Measurements from ENCODE around the gene BCOR. TPM values are rescaled to one million over a fixed set of nuclear protein-coding genes. Genes with fewer than 3 reads are reported as not detected.

The BCOR gene
- total and polyA plus RNA-seq, 9 of the 15 experiments (the other 6 are each of a cell fraction or from before 2014, with no cell fraction given), result 27.5 to 113 (median 37.6) TPM

DNA sequence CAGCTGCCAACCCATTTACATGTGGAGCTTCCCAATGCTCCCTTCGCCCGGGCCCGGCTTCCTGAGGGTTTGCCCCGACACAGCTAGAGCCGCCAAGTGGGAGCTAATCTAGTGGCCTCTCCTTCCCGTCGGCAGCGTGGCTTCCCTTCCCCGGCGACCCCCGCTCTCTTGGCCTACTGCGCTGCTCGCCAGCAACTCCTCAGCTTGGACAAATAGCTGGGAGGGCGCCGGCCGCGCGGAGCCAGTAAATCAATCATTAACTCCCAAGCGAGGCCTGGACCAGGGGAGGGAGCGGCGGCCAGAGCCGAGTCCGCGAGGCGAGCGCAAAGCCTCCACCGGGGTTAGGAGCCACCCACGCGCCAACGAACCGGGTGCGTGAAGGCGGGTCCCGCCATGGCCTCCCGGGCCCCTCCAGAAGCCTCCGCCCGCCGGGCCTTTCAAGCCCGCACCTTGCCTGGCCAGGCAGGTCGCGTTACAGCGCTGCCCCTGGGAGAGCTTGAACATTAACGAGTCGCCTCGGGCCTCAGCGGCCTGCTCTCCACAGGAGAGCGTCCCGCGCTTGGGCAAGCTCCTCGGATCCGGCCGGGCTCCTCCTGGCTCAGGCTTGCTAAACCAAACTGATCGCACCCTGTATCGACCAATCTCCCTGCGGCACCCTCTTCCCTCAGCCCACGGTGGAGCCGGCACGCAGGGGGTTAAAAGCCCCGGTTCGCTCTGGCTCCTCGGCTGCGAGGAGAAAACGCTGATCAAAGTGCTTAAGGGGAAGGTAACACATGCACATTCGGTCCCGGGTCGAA lies 10.6 kb upstream of the BCOR start (continued):
- TF ChIP-seq, protein P1, sequence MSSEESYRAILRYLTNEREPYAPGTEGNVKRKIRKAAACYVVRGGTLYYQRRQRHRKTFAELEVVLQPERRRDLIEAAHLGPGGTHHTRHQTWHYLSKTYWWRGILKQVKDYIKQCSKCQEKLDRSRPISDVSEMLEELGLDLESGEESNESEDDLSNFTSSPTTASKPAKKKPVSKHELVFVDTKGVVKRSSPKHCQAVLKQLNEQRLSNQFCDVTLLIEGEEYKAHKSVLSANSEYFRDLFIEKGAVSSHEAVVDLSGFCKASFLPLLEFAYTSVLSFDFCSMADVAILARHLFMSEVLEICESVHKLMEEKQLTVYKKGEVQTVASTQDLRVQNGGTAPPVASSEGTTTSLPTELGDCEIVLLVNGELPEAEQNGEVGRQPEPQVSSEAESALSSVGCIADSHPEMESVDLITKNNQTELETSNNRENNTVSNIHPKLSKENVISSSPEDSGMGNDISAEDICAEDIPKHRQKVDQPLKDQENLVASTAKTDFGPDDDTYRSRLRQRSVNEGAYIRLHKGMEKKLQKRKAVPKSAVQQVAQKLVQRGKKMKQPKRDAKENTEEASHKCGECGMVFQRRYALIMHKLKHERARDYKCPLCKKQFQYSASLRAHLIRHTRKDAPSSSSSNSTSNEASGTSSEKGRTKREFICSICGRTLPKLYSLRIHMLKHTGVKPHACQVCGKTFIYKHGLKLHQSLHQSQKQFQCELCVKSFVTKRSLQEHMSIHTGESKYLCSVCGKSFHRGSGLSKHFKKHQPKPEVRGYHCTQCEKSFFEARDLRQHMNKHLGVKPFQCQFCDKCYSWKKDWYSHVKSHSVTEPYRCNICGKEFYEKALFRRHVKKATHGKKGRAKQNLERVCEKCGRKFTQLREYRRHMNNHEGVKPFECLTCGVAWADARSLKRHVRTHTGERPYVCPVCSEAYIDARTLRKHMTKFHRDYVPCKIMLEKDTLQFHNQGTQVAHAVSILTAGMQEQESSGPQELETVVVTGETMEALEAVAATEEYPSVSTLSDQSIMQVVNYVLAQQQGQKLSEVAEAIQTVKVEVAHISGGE (CRISPR knock-in tag; IDR thresholded peaks at IDR 0.05), result 0 out of 6 replicates have a peak, but pooled peaks of 1 of the 3 experiments have one; percentile 11
- TF ChIP-seq CREB3L1 (IDR thresholded peaks at IDR 0.05; ENCODE audit: borderline replicate concordance, low read depth) (no peak; the same call in 1 of the 2 replicates), ZC3H8 (IDR thresholded peaks at IDR 0.05) (no peak), RBFOX2 (IDR thresholded peaks at IDR 0.05; ENCODE audit: low read depth, low read length) (peak; percentile 74), ZNF57 (CRISPR knock-in tag; IDR thresholded peaks at IDR 0.05) (no peak), E2F5 (CRISPR knock-in tag; IDR thresholded peaks at IDR 0.05) (no peak), SAFB (IDR thresholded peaks at IDR 0.05; ENCODE audit: borderline replicate concordance, low read depth, low read length) (0 out of 2 replicates have a peak, but pooled peaks have one; percentile 12), MYNN (IDR thresholded peaks at IDR 0.05) (no peak), MYNN (CRISPR knock-in tag; IDR thresholded peaks at IDR 0.05) (no peak), TBP (optimal IDR thresholded peaks at IDR 0.05; ENCODE audit: low read depth, low read length) (no peak), BCOR (IDR thresholded peaks at IDR 0.05) (no peak), PML (IDR thresholded peaks at IDR 0.05; ENCODE audit: low read length) (no peak), ZNF75A (CRISPR knock-in tag; IDR thresholded peaks at IDR 0.05) (no peak), MBD2 (IDR thresholded peaks at IDR 0.05; ENCODE audit: borderline replicate concordance, low read depth) (peak; percentile 14; the same call in 1 of the 2 replicates), HNRNPH1 (optimal IDR thresholded peaks at IDR 0.05; ENCODE audit: low read depth, low read length) (no peak), CTCF (IDR thresholded peaks at IDR 0.05 in 2 of 3, conservative IDR thresholded peaks at IDR 0.05 in 1 of 3; ENCODE audit: insufficient read depth in 2 of 3, low read depth in 1 of 3, low read length in 3 of 3) (no peak)
- TF ChIP-seq, protein P2, sequence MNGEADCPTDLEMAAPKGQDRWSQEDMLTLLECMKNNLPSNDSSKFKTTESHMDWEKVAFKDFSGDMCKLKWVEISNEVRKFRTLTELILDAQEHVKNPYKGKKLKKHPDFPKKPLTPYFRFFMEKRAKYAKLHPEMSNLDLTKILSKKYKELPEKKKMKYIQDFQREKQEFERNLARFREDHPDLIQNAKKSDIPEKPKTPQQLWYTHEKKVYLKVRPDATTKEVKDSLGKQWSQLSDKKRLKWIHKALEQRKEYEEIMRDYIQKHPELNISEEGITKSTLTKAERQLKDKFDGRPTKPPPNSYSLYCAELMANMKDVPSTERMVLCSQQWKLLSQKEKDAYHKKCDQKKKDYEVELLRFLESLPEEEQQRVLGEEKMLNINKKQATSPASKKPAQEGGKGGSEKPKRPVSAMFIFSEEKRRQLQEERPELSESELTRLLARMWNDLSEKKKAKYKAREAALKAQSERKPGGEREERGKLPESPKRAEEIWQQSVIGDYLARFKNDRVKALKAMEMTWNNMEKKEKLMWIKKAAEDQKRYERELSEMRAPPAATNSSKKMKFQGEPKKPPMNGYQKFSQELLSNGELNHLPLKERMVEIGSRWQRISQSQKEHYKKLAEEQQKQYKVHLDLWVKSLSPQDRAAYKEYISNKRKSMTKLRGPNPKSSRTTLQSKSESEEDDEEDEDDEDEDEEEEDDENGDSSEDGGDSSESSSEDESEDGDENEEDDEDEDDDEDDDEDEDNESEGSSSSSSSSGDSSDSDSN (IDR thresholded peaks at IDR 0.05; ENCODE audit: borderline replicate concordance in 1 of 2, low read depth in 2 of 2, low read length in 2 of 2), result peak in 1 of 2 experiments; percentile 70; a peak in 1 of 4 replicates
